PC-9 (cell line): ENCODE results near the gene FILIP1L.

Experiments used
- CTCF ChIP-seq: fragments of 200-600 bp; sonication (generic); conservative IDR thresholded peaks from 2 replicates; pipeline ENCODE4 v1.6.1; 2017; ENCODE audit warnings: mixed run types, antibody characterized with exemption, mild to moderate bottlenecking, moderate library complexity
- EZH2 ChIP-seq: fragments of 200-600 bp; sonication (generic); IDR thresholded peaks from 2 replicates; pipeline ENCODE4 v1.8.0; 2017; ENCODE audit warnings: antibody characterized with exemption, low read depth

DNA sequence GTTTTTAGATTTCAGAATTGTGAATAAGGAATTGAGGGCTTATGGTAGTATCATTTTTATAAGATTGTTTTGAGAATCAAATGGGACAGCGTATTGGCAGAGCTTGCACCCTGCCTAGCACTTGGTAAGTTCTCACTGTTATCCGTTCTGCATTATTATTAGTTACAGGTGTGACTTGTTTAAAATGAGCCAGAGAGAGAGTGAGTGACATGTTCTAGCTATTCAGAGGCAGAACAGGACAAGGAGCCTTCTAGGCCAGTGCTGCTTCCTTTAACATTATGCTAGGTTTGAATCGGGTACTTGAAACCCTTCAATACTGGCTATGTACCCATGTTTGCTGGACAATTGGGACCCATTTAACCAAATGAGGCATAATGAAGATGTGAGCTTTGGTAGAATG is 133.7 kb downstream of the FILIP1L start:
- TF ChIP-seq CTCF (no peak), EZH2 (no peak)
